Dermis blood vessel endothelial cell (primary cell): ENCODE results near the gene JUP. TPM values are rescaled to one million over a fixed set of nuclear protein-coding genes. Genes with fewer than 3 reads are reported as not detected.

Experiments
- DNase-seq: peaks from one replicate; pipeline ENCODE4 v3.0.0; 2010
- total RNA-seq: library from RNA; depleted of rRNA; stranded (reverse); fragments of >200 nt; gene quantifications from 2 replicates; pipeline ENCODE4 v1.2.3, GENCODE V29; 2014

JUP gene
- total RNA-seq, 1 donor from 2014 or later = 416 TPM

DNA sequence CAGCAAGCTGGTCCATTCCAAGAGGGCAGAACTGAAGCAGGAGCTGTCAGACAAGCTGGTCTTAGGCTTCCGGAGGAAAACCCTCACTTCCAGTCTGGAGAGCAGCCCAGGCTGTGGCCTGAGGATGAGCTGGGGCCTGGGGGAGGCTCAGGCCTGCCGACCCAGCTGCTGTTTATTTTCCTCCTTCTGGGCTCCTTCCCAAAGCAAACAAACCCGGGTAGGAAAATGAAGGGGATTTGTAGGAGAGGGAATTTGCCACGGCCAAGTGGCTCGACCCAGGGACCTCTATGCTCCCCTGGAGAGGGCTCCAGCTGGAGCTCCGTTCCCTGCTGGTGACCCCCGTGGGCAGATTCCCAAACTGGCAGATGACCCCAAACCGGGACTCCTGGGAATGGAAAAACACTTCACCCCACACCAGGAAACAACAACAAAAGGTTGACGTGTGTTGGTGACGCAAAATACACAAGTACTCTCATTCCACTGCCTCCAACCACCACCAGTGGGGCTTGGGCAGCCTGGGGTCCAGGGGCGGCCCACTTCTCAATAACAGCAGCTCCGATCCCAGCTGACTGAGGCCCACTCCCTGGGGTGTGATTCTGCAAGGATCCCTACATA, 8.8 kb downstream of the JUP start:
- peak; percentile 99 for DNase-seq

GRCh38 chr17:41777157-41777573, 9.3 kb downstream of the JUP start:
- peak; percentile 90 for DNase-seq

DNA sequence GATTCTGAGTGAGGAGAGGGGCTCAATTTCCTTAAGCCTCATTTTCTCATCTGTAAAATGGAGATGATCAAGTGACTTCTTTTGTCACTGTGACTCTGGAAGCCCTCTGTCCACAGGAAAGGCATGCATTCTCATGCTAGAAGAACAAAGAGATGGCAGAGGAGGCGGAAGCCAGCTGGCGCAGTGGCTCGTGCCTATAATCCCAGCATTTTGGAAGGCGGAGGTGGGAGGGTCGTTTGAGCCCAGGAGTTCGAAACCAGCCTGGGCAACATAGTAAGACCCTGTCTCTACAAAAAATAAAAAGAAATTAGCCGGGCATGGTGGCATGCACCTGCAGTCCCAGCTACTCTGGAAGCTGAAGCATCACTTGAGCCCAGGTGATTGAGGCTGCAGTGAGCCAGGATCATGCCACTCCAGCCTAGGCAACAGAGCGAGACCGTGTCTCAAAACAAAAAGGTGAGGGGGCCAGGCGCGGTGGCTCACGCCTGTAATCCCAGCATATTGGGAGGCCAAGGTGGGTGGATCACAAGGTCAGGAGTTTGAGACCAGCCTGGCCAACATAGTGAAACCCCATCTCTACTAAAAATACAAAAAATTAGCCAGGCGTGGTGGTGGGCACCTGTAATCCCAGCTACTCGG, 10.1 kb downstream of the JUP start:
- peak; percentile 54 for DNase-seq

- peak; percentile 55 for DNase-seq
Measured at GRCh38 chr17:41775394-41776226, 10.9 kb downstream of the JUP start.

- DNase-seq = no peak
Measured at GRCh38 chr17:41773731-41774193, 12.7 kb downstream of the JUP start.

DNA sequence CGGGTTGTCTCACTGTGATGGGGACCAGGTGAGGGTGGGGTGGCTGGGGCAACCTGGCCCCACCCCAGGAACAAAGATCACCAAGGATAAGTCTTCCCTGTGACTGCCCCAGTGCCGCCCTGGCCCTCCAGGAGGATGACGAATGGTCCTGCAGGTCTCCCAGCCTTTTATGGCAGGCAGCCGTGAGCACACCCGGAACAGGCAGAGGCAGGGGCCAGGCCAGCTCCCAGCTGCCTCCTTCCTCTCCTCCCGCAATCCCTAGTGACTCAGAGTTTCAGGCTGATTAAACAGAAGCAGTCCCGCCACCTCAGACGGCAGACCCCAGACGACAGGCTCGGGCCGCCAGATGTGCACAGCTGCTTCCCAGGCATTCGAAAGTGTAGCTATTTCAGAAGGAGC, 13.3 kb downstream of the JUP start:
- peak; percentile 89 for DNase-seq

DNA sequence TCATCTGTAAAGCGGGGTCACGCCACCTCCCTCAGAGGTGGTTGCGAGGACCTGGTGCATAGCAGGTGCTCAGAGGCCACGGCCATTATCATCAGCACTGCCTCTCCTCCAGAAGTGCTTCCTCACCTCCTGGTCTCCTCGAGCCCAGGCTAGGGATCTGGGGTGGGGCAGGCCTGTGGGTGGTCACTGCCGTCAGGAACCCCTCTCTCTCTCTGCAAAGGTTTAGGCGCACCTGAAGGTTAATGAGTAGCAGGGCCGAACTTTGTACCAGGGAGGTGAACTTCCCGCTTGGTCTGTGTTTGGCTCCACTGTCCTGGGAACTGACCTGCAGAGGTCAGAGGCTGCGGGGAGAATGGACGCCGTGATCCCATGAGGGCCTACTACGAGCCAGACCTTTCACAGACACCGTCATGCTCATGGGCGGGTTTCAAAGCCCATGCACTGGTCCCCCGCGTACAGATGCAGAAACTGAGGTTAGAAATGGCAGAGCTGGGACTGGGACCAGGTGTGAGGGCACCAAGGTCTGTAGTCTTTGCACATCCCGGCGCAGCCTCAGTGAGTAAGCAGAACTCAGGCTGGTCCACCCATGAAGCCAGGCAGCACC, 13.8 kb downstream of the JUP start:
- no peak for DNase-seq

GRCh38 chr17:41772218-41772585, 14.3 kb downstream of the JUP start:
- DNase-seq = no peak

DNA sequence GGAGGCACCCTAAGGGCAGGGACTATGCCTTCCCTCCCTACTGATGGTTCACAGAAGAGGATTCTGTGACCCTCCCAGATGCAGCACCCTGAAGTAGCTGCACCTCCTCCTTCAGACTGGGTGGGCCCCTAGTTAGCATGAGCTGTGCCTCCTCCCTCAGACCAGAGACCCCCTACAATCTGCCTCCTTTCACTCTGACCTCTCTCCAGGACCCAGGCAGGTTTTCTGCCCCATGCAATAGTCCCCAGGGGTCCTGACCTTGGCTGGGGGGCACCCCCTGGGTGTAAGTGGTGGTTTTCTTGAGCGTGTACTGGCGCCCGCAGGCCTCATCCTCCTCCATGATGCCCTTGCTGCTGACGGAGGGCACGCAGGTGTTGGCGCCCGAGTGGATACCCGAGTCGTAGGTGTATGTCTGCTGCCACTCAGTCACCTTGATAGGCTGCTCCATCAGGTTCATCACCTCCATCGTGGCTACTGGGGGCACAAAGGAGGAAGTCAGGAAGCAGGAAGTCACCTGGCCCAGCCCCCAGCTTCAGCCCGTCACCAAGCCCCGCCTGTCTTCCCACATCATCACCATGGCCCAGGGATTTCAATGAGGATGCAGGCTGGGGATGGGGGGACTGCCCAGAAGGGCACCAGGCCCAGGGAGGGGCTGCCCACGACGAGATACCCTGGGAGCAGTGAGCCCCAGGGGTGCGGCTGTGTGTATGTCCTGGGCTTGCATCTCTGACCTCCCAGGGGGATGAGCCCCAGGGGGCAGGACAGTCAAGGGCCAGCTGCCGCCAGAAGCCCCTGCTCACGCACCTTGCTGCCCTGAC, 14.9 kb downstream of the JUP start:
- no peak for DNase-seq

GRCh38 chr17:41769985-41770384, 16.5 kb downstream of the JUP start:
- no peak for DNase-seq

GRCh38 chr17:41769346-41769862, 17.1 kb downstream of the JUP start:
- DNase-seq = no peak

DNA sequence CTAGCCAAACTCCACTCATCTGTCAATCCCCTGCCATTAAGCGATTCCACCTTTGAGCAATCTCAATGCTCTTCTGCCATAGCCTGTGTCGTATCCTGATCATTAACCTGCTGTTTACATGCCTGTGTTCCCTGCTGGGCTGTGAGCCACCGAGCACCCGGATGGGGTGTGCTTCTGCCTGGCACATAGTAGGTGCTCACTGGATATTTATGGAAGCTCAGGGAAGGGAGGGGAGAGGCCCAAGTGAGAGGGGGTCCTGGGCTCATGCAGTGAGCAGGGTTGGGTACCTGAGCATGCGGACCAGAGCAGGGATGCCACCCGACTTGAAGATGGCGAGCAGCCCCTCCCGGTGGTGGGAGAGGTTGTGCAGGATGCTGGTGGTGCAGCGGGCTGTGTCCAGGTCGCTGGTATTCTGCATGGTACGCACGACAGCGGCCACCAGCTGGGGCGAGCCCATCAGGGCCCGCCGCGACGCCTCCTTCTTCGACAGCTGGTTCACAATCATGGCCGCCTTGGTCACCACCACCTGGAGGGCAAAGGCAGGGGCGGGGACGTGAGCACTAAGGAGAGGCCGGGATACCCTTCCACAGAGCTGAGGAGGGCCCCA, 17.7 kb downstream of the JUP start:
- no peak for DNase-seq

DNA sequence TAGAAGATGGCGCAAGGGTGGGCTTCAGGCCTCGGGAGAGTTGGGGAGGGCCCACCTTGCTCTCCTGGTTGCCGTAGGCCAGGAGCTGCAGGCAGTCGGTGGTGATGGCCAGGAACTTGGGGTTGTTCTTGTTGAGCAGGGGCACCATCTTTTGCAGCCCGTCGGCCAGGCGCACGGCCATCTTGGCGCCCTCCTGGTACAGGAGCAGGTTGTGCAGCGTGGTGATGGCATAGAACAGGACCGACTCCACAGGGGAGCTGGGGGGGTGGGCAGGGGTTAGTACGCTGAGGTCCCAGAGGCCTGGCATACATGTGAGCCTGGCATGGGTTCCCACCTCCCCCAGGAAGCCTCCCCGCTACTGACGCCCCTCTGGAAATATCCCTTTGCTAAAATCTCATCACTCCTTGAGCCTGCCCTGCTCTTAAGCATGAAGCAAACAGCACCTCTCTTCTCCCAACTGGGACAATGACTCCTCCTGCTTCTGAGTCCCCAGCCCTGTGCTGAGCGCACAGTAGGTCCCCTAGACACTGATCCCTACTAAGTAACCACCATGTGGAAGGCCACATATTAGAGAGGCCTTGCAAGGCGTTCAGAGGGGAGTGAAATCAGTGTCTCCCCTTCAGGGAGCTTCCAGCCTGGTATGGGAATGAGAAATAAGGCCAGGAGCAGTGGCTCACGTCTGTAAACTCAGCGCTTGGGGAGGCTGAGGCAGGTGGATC, 19.0 kb downstream of the JUP start:
- DNase-seq = no peak

DNA sequence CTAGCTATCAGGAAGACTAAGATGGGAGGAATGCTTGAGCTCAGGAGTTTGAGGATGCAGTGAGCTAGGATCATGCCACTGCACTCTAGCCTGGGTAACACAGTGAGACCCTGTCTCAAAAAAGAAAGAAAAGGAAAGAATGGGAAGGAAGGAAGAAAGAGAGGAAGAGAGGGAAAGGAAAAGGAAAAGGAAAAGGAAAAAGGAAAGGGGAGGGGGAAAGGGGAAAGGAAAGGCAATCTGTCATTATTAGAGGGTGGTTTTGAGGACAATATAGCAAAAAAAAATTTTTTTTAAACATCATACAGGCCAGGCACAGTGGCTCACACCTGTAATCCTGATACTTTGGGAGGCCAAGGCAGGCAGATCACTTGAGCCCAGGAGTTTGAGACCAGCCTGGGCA, 20.4 kb downstream of the JUP start:
- no peak for DNase-seq

DNA sequence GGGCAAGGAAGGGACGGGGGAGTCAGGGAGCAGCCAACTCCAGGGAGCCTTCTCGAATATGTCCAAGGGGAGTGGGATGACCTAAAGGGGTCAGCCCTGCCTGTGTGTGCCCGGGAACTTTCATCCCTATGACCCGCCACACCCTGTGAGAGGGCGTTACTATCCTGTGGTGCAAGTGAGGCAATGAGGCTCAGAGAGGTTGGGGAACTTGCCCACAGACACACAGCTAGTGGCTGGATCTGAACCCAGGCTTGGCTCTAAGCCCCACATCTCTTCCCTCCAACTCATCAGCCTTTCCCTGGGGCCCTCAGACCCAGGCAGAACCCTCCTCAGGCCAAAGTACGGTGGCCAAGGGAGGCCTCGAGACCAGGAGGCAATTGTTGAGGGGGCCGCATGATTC, 23.2 kb downstream of the JUP start:
- DNase-seq = no peak

GRCh38 chr17:41762841-41763240, 23.7 kb downstream of the JUP start:
- no peak for DNase-seq

DNA sequence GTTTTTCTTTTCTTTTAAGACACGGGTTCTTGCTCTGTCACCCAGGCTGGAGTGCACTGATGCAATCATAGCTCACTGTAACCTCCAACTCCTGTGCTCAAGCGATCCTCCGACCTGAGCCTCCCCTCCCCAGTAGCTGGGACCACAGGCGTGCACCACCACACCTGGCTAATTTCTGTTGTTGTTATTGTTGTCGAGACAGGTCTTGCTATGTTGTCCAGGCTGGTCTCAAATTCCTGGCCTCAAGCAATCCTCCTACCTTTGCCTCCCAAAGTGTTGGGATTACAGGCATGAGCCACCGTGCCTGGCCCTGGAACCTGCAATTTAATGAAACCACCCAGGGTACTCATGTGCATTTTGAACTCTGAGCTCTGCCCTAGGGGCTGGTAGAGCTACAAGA, 24.1 kb downstream of the JUP start:
- no peak for DNase-seq

DNA sequence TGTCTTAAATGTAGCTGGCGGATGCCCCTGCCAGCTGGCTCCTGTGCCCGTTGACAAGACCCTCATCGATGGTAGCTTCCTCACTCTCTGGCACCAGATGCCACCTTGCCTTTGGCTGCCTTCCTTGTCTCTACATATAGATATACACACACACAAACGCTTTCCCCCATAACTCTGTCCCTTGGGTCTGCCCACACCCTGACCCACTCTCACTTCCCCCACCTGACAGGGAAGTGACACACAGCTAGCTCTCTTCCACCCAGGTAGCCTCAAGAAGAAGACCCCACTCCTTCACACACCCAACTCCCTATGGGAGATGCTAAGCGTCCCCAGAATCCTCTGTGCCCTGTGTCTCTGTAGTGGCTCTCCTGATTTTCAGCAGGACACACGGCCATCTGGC, 25.6 kb downstream of the JUP start:
- DNase-seq = no peak

DNA sequence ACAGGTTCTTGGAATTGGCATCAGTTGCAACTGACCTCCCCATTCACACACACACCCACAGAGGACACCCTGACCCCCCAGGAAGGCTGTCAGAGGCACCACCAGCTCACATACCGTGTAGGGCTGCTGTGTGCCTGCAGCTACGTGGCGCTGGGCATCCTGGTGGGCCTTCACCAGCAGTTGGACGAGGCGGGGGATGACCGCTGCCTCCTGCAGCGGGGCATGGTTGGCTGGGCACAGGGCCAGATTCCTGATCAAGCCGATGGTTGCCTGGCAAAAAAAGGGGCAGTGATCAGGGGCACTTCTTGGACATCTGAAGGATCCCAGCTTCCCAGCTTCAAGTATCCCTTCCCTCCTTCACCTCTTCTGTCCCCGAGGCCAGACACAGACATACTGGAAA, 27.9 kb downstream of the JUP start:
- no peak for DNase-seq

DNA sequence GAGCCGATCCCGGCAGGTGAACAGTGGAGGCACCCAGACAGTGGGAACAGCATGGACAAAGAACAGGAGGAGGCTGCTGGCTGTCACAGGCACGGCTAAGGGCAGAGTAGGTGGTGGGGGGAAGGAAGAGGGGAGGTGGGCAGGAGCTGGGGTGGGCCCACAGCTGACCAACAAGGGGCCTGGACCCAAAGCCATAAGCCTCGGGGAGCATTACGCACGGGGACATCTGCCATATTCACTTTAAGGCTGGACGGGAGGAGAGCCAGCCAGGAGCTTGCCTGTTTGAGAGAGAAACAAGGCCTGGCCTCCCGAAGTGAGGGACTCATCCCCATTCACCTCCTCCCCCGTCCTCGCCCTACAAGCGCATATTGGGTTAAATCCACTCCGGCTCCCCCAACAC, 32.4 kb downstream of the JUP start:
- DNase-seq = no peak

DNA sequence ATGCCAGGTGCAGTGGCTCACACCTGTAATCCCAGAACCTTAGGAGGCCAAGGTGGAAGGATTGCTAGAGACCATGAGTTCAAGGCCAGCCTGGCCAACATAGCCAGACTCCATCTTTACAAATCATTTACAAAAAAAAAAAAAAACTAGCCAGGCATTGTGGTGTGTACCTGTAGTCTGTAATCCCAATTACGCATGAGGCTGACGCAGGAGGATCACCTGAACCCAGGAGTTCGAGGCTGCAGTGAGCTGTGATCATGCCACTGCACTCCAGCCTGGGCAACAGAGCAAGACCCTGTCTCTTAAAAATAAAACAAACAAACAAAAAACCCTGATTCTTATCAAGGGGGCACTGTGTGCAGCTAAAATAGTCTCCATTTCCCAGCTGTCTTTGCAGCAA, 35.2 kb downstream of the JUP start:
- DNase-seq = no peak
